Activated CD4-positive, alpha-beta T cell treated with anti-CD3 and anti-CD28 coated beads, Interleukin-2, amount 10 ng/mL, durations not matched to agents 24 days and 14 days (primary cell): Measurements from ENCODE around the gene ATM. TPM values are rescaled to one million over a fixed set of nuclear protein-coding genes. Genes with fewer than 3 reads are reported as not detected.

Experiments used
- DNase-seq: peaks from one replicate; pipeline ENCODE4 v3.0.0; 2022
- H3K27ac Mint-ChIP-seq: one replicate; pipeline ENCODE4 v1.8.0; 2022; ENCODE audit warnings: mild to moderate bottlenecking, mixed read lengths
- H3K27me3 Mint-ChIP-seq: one replicate; pipeline ENCODE4 v1.8.0; 2022; ENCODE audit warnings: mixed read lengths
- H3K36me3 Mint-ChIP-seq: one replicate; pipeline ENCODE4 v1.8.0; 2022; ENCODE audit warnings: low read depth, mild to moderate bottlenecking, mixed read lengths
- H3K4me1 Mint-ChIP-seq: one replicate; pipeline ENCODE4 v1.8.0; 2021; ENCODE audit warnings: mixed read lengths
- H3K4me3 Mint-ChIP-seq: one replicate; pipeline ENCODE4 v1.8.0; 2022; ENCODE audit warnings: mild to moderate bottlenecking, moderate library complexity, mixed read lengths
- H3K9me3 Mint-ChIP-seq: one replicate; pipeline ENCODE4 v1.8.0; 2021; ENCODE audit warnings: mixed read lengths
- intact Hi-C: fragments of 100-400 bp; cut with micrococcal nuclease; formaldehyde crosslinking; loops from one replicate; pipeline ENCODE4 v1.15.1; 2023
- total RNA-seq: library from RNA; stranded (reverse); gene quantifications from 2 replicates; pipeline ENCODE4 v1.2.3, GENCODE V29; 2022

ATM gene
- total RNA-seq, 1 donor from 2014 or later = 42.5 TPM

DNA sequence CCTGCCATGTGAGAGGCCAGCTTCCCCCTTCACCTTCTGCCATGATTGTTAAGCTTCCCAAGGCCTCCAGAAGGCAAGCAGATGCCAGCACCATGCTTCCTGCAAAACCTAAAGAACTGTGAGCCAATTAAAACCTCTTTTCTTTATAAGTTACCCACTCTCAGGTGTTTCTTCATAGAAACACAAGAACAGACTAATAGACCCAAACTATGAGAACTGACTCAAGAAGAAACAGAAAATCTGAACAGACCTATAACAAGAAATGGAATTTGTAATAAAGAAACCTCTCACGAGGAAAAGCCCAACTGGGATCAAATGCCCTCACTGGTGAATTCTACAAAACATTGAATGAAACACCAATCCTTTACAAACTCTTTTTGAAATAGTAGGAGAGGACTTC is 12.4 kb upstream of the ATM start:
- Mint-ChIP-seq H3K27me3 (no peaks in the 10 kb centered on the region), H3K4me1 (peaks cover 17% of the 10 kb centered on the region), H3K27ac (no peak overlapping the region), H3K9me3 (peaks cover 13% of the 10 kb centered on the region), H3K4me3 (no peak overlapping the region), H3K36me3 (peaks cover 85% of the 10 kb centered on the region)
- intact Hi-C loops = no loop called here
- DNase-seq = no peak

GRCh38 chr11:108213784-108214183 is 9.1 kb upstream of the ATM start:
- H3K27ac Mint-ChIP-seq = no peak overlapping the region
- no peaks in the 10 kb centered on the region for H3K27me3 Mint-ChIP-seq
- H3K36me3 Mint-ChIP-seq = peaks cover 61% of the 10 kb centered on the region
- peaks cover 41% of the 10 kb centered on the region for H3K4me1 Mint-ChIP-seq
- peaks cover 6% of the 10 kb centered on the region for H3K9me3 Mint-ChIP-seq
- H3K4me3 Mint-ChIP-seq = no peak overlapping the region
- no peak for DNase-seq
- intact Hi-C loops = no loop called here

DNA sequence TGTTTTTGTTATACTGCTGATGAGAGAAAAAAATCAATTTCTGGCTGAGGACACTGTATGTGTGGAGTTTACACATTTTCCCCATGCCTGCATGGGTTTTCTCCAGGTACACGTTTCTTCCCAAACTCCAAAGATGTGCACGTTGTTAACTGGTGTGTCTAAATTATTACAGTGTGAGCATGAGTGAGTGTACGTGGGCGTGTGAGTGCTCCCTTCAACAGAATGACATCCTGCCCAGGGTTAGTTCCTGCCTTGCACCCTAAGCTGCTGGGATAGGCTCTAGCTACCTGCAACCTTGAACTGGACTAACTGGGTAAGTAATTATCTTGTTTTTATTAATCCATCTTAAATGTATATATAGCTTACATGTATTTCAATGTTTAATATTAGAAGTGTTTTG is 5.9 kb upstream of the ATM start:
- DNase-seq = no peak
- intact Hi-C loops = no loop called here
- H3K4me3 Mint-ChIP-seq = no peak overlapping the region

GRCh38 chr11:108218455-108218854 is 4.4 kb upstream of the ATM start:
- peaks cover 33% of the 10 kb centered on the region for H3K36me3 Mint-ChIP-seq
- peak overlapping the region; percentile 43 for H3K27ac Mint-ChIP-seq
- H3K4me1 Mint-ChIP-seq = peaks cover 55% of the 10 kb centered on the region
- no peaks in the 10 kb centered on the region for H3K9me3 Mint-ChIP-seq
- intact Hi-C loops = no loop called here
- H3K27me3 Mint-ChIP-seq = no peaks in the 10 kb centered on the region
- no peak for DNase-seq
- peak overlapping the region; percentile 45 for H3K4me3 Mint-ChIP-seq

More for the DNA sequence above, 5.9 kb upstream of the ATM start:
- Mint-ChIP-seq H3K27me3 (no peaks in the 10 kb centered on the region), H3K36me3 (peaks cover 40% of the 10 kb centered on the region), H3K4me1 (peaks cover 55% of the 10 kb centered on the region), H3K27ac (peak overlapping the region; percentile 56), H3K9me3 (no peaks in the 10 kb centered on the region)

DNA sequence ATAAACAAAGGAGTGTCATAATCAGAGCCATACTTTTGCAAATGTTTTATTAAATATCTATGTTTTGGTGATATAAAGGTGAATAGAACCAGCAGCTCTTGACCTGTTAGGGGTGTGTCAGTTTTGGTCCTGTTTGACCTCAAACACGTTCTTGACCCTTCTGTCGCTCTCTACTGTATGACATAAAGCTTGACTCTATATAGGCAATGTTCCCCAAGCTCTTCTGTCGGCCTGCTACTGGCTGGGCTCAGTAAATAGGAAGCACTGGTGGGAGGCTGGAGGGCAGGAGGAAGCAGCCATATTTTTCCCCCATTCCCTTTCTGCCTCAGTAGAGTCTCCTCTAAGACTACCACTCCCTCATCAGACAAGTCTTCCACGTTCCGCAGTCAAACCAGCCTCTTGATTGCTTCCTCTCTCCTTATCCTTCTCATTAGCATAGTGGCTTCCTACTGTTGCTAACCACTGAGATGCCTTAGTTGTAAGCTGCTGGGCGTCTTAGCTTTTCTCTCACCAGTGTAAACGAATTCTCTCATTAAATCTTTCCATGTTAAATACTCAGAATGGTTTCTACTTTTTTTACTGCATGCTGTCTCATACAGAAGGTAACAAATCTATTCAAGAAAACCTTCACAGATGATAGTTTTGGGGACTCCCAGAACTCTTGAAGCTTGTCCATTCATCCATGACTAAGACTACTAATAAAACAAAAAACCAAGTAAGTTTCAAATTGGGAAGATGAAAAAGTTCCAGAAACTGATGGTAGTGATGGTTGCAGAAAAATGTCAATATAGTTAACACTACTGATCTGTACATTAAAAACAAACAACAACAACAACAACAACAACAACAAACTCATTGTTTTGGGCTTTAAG is 3.7 kb upstream of the ATM start:
- Mint-ChIP-seq H3K27ac (peak overlapping the region; percentile 73), H3K4me3 (peak overlapping the region; percentile 57), H3K36me3 (peaks cover 29% of the 10 kb centered on the region), H3K9me3 (no peaks in the 10 kb centered on the region), H3K4me1 (peaks cover 51% of the 10 kb centered on the region), H3K27me3 (no peaks in the 10 kb centered on the region)
- peak; percentile 63 for DNase-seq
- intact Hi-C loops = no loop called here

- H3K27ac Mint-ChIP-seq = no peak overlapping the region
- no peaks in the 10 kb centered on the region for H3K9me3 Mint-ChIP-seq
- H3K27me3 Mint-ChIP-seq = no peaks in the 10 kb centered on the region
- peaks cover 25% of the 10 kb centered on the region for H3K36me3 Mint-ChIP-seq
- H3K4me1 Mint-ChIP-seq = peaks cover 57% of the 10 kb centered on the region
- peak; percentile 59 for DNase-seq
- H3K4me3 Mint-ChIP-seq = no peak overlapping the region
- intact Hi-C loops = loop anchor here (5.0 to 10.0 kb wide), 3 partner anchors 209 to 656 kb away; partner anchors contain the start of genes ALKBH8 and DDX10
These were observed 2.0 kb upstream of the ATM start for GRCh38 chr11:108220721-108221336.

GRCh38 chr11:108221371-108221770 is 1.5 kb upstream of the ATM start:
- intact Hi-C loops = loop anchor here (5.0 to 10.0 kb wide), 3 partner anchors 209 to 657 kb away; partner anchors contain the start of genes ALKBH8 and DDX10
- Mint-ChIP-seq H3K4me3 (no peak overlapping the region), H3K9me3 (no peaks in the 10 kb centered on the region), H3K4me1 (peaks cover 56% of the 10 kb centered on the region), H3K27ac (no peak overlapping the region), H3K27me3 (no peaks in the 10 kb centered on the region), H3K36me3 (peaks cover 25% of the 10 kb centered on the region)
- peak; percentile 62 for DNase-seq

GRCh38 chr11:108221911-108222573 is 825 bp upstream of the ATM start:
- no peak for DNase-seq
- peaks cover 25% of the 10 kb centered on the region for H3K36me3 Mint-ChIP-seq
- intact Hi-C loops = loop anchor here (1.0 to 10.0 kb wide), 10 partner anchors 51 to 657 kb away; partner anchors contain the start of genes ACAT1, ALKBH8, C11orf65 and DDX10
- no peak overlapping the region for H3K27ac Mint-ChIP-seq
- peaks cover 57% of the 10 kb centered on the region for H3K4me1 Mint-ChIP-seq
- H3K9me3 Mint-ChIP-seq = no peaks in the 10 kb centered on the region
- no peaks in the 10 kb centered on the region for H3K27me3 Mint-ChIP-seq
- H3K4me3 Mint-ChIP-seq = no peak overlapping the region

GRCh38 chr11:108223348-108224149 is 682 bp downstream of the ATM start:
- peak; percentile 85 for DNase-seq
- Mint-ChIP-seq H3K4me1 (peaks cover 52% of the 10 kb centered on the region), H3K9me3 (no peaks in the 10 kb centered on the region), H3K4me3 (no peak overlapping the region), H3K36me3 (peaks cover 25% of the 10 kb centered on the region), H3K27ac (no peak overlapping the region), H3K27me3 (no peaks in the 10 kb centered on the region)
- intact Hi-C loops = loop anchor here (1.0 to 10.0 kb wide), 11 partner anchors 13 to 659 kb away; partner anchors contain the start of genes ALKBH8, DDX10 and SLC35F2

DNA sequence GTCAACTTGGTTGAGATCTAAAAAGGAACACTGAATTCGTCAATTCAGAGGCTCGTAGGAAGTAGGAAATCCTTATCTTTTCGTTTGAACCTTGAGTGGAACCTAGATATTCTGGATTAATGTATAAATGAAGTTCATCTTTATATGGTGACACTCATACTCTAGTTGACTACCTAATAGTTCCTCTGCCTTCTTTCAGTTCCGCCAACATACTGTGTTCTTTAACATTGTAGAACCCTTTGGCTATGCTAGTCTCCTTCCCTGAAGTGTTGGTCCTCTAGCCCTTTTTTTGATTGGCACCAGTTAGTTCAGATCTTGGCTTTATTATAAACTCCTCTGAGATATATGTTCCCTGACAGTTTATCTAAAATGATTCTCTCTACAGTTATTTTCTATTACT is 1.5 kb downstream of the ATM start:
- intact Hi-C loops = loop anchor here (1.0 to 10.0 kb wide), 5 partner anchors 12 to 660 kb away; partner anchors contain the start of genes ALKBH8 and DDX10
- Mint-ChIP-seq H3K36me3 (peaks cover 25% of the 10 kb centered on the region), H3K4me3 (no peak overlapping the region), H3K27me3 (no peaks in the 10 kb centered on the region), H3K27ac (no peak overlapping the region), H3K9me3 (no peaks in the 10 kb centered on the region), H3K4me1 (peaks cover 48% of the 10 kb centered on the region)
- peak; percentile 61 for DNase-seq

GRCh38 chr11:108224911-108225786 is 2.3 kb downstream of the ATM start:
- H3K27me3 Mint-ChIP-seq = no peaks in the 10 kb centered on the region
- intact Hi-C loops = loop anchor here (1.0 to 10.0 kb wide), 7 partner anchors 11 to 660 kb away; partner anchors contain the start of genes ALKBH8, DDX10 and EXPH5
- H3K27ac Mint-ChIP-seq = no peak overlapping the region
- no peaks in the 10 kb centered on the region for H3K9me3 Mint-ChIP-seq
- H3K4me1 Mint-ChIP-seq = peaks cover 46% of the 10 kb centered on the region
- H3K4me3 Mint-ChIP-seq = no peak overlapping the region
- peaks cover 27% of the 10 kb centered on the region for H3K36me3 Mint-ChIP-seq
- DNase-seq = peak; percentile 79

DNA sequence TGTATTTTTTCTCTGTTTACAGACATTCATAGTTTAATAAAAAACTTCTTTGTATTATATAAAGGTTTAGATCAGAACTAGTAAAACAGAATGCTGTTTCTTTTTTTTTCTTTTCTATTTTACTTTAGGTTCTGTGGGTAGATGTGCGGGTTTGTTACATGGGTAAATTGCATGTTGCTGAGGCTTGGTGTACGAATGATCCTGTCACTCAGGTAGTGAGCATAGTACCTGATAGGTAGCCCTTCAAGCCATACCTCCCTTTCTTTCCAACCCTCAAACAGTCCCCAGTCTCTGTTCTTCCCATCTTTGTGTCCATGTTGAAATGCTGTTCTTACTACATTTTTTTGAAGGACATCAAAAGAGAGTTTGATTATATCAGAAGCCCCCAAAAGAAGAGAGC is 3.2 kb downstream of the ATM start:
- H3K27me3 Mint-ChIP-seq = no peaks in the 10 kb centered on the region
- intact Hi-C loops = loop anchor here (10.0 kb wide), 1 partner anchor 661 kb away; the partner anchor contains the start of gene ALKBH8
- H3K9me3 Mint-ChIP-seq = no peaks in the 10 kb centered on the region
- H3K4me1 Mint-ChIP-seq = peaks cover 40% of the 10 kb centered on the region
- H3K36me3 Mint-ChIP-seq = peaks cover 35% of the 10 kb centered on the region
- DNase-seq = peak; percentile 60
- no peak overlapping the region for H3K4me3 Mint-ChIP-seq
- peak overlapping the region; percentile 89 for H3K27ac Mint-ChIP-seq
